Mononuclear cell (primary cell): ENCODE results near the gene ZNF618. TPM values are rescaled to one million over a fixed set of nuclear protein-coding genes. Genes with fewer than 3 reads are reported as not detected.

Source experiments
- H3K27me3 ChIP-seq: 2 replicates; pipeline ENCODE4 v1.6.0; 2011; ENCODE audit warnings: low read length, control low read depth; ENCODE audit not compliant: insufficient read depth
- H3K4me1 ChIP-seq: 2 replicates; pipeline ENCODE4 v1.5.1; 2011; ENCODE audit warnings: mild to moderate bottlenecking, low read length, control low read depth; ENCODE audit not compliant: insufficient read depth
- H3K4me3 ChIP-seq: 2 replicates; pipeline ENCODE4 v1.5.1; 2011; ENCODE audit warnings: mild to moderate bottlenecking, low read length, moderate library complexity
- H3K9me3 ChIP-seq: 2 replicates; pipeline ENCODE4 v1.5.1; 2011; ENCODE audit warnings: low read depth, mild to moderate bottlenecking, control low read depth, low read length
- total RNA-seq: library from RNA; depleted of rRNA; stranded (reverse); fragments of >200 nt; gene quantifications from one replicate; pipeline ENCODE4 v1.2.3, GENCODE V29; 2012

ZNF618 gene
- total RNA-seq, 1 donor = 0.94 TPM

DNA sequence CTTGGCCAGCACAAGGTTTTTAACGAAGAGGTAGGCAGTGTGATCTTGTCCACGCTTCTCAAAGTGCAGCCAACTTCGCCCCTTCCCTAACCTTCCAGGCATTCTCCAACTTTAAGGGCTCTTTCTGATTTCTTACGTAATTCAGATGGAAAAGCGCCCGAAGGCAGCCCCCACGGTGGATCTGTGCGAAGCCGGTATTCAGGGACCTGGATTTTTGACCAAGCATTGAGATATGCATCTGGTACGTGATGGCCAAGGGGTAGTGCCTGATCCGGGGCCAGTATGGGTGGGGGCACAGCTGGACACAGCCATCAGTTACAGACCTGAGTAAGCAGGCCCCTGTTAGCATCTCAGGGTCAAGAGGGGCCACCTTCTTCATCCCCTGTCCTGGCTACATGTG, 122.0 kb downstream of the ZNF618 start:
- Histone ChIP-seq H3K27me3 (no peaks in the 10 kb centered on the region), H3K4me3 (no peak overlapping the region), H3K4me1 (peaks cover 13% of the 10 kb centered on the region), H3K9me3 (no peaks in the 10 kb centered on the region)

DNA sequence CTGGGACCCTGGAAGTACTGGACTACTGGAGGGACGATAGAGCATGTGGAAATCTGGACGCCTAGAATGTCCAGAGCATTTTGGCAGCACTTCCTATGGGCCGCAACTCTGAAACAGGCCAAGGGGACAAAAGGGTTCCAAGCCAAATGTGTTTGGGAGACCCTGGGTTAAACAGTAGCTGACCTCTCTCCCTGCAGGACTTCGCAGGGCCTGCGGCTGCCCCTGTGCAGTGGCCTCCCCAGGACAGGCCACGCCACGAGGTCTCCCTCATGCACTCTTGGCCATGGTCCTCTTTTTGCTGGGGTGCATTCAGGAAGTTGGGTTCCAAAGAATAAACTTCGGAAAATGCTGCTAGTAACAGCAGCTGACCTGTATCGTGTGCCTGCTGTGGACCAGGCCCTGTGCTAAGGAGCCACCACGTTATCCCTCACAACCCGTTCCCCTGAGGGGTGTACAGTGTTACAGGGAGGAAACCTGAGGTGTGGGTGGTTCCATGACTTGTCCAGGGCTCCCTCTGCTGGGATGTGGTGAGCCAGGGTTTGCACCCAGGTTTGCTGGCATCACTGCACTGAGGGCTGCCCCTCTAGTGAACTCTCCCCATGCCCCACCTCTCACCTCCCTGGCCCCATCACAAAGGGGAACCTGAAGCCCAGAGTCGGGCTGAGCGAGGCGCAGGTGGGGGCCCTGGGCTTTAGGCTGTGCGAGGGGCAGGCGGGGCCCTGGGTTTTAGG, 122.6 kb downstream of the ZNF618 start:
- Histone ChIP-seq H3K9me3 (no peaks in the 10 kb centered on the region), H3K27me3 (no peaks in the 10 kb centered on the region), H3K4me3 (no peak overlapping the region), H3K4me1 (peaks cover 10% of the 10 kb centered on the region)

DNA sequence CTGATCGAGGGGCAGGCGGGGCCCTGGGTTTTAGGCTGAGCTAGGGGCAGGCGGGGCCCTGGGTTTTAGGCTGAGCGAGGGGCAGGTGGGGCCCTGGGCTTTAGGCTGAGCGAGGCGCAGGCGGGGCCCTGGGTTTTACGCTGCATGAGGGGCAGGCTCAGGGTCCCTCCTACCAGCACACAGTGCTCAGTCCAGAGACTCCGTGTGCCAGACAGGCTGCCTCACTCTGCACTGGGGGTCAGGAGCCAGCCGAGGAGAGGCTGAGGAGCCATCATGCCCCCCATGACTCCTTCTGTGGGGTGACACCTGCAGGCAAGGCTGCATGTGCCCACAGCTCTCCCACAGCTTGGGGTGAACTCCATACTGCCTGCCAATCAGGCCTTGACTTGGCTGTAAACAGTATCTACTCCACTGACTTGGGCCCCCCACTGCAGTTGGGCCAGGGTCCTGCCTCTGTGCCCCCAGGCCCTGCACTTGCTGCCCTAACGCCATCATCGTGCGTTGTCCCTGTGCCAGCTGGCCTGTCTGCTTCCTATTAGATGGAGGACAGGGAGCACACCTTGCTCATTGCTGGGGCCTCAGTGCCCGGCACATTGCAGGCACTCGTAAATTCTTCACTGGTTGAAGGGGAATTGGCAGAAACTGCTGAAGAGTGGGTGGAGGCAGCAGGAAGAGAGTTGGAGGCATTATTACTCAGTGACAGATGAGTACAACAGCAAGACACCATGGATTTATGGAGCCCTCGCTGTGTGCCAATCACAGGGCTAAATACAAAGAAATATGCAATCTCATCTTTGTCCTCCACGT, 123.3 kb downstream of the ZNF618 start:
- H3K4me3 ChIP-seq = no peak overlapping the region
- H3K27me3 ChIP-seq = no peaks in the 10 kb centered on the region
- peaks cover 10% of the 10 kb centered on the region for H3K4me1 ChIP-seq
- no peaks in the 10 kb centered on the region for H3K9me3 ChIP-seq

DNA sequence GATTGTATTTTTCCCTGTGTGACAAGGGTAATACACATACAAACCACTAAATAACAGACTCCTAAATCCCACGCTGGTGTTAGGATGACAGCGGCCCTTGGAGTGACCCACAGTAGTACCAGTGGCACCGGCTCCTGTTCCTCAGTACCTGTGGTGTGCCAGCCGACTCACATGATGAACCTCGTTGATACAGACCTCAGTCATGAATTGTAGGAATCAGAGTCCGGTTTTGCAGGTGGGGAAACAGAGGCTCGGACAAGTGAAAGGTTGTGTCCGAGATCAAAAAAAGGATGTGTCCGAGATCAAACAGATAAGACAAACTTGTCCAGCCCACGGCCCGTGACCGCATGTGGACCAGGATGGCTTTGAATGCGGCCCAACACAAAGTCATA, 124.0 kb downstream of the ZNF618 start:
- Histone ChIP-seq H3K4me3 (no peak overlapping the region), H3K9me3 (no peaks in the 10 kb centered on the region), H3K27me3 (no peaks in the 10 kb centered on the region), H3K4me1 (peaks cover 13% of the 10 kb centered on the region)

DNA sequence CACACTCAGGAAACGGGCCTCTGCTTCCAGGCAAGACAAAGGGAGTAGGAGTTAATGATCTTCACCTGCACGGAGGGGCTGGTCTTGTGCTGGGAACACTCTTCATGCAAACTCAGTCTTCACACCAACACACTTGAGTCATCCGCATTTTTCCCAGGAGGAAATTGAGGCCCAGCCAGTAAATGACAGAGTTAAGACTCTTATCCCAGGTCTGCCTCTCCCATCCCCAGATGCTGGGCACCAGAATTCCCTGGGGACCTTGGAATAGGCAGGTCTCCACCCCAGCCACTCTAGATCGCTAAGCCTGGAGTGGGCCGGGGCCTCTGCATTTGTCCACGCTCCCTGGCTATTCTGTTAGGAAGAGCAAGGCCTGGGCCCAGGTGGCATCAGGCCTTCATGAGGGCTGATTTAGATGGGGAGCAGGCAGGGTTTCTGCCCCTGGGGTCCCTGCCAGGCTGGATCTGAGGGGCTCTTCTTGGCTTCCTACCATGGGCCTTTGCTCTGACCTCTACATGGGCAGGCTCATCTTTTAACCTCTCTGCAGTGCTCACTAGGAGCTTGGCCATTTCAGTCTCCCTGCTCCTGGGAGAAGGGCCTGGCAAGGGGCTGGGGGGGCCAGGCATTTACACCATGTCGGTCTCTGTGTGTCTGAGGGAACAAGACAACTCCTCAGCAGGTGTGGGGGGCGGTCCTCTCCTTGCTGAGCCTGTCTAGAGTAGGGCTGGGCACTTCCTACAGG, 124.7 kb downstream of the ZNF618 start:
- peaks cover 13% of the 10 kb centered on the region for H3K4me1 ChIP-seq
- H3K9me3 ChIP-seq = no peaks in the 10 kb centered on the region
- no peak overlapping the region for H3K4me3 ChIP-seq
- no peaks in the 10 kb centered on the region for H3K27me3 ChIP-seq

DNA sequence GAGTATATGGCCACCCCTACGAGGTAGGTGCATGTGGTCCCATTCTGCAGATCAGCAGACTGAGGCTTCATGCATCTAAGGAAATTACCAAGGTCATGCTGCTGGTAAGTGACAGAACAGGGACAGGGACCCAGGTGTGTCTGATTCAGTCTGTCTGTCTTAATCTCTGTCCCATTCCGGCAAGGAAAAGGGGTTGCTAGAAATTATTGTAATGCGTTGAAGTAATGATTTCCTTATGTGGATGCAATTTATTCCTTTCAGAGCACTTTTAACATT, 125.2 kb downstream of the ZNF618 start:
- no peaks in the 10 kb centered on the region for H3K27me3 ChIP-seq
- H3K4me3 ChIP-seq = no peak overlapping the region
- peaks cover 13% of the 10 kb centered on the region for H3K4me1 ChIP-seq
- no peaks in the 10 kb centered on the region for H3K9me3 ChIP-seq

DNA sequence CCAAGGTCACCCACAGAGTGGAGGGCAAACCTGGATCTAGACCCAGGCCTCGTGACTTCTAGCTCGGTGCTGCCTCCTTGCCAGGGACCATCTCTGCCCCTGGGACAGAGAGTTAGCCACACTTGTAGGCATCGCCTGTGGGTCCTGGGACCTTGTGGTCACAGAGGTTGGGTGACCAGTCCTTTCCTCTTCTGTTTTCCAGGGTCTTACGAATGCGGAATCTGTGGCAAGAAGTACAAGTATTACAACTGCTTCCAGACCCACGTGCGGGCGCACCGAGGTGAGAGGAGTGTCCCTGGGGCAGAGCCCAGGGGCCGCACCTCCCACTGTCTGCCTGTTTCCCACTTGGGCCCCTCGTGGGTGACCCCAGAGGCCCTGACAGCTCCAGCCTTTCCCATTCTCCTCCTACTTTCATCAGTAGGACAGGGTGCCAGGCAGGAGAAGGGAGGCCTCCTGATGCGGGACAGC, 125.7 kb downstream of the ZNF618 start:
- peaks cover 13% of the 10 kb centered on the region for H3K4me1 ChIP-seq
- H3K9me3 ChIP-seq = no peaks in the 10 kb centered on the region
- H3K27me3 ChIP-seq = no peaks in the 10 kb centered on the region
- no peak overlapping the region for H3K4me3 ChIP-seq

DNA sequence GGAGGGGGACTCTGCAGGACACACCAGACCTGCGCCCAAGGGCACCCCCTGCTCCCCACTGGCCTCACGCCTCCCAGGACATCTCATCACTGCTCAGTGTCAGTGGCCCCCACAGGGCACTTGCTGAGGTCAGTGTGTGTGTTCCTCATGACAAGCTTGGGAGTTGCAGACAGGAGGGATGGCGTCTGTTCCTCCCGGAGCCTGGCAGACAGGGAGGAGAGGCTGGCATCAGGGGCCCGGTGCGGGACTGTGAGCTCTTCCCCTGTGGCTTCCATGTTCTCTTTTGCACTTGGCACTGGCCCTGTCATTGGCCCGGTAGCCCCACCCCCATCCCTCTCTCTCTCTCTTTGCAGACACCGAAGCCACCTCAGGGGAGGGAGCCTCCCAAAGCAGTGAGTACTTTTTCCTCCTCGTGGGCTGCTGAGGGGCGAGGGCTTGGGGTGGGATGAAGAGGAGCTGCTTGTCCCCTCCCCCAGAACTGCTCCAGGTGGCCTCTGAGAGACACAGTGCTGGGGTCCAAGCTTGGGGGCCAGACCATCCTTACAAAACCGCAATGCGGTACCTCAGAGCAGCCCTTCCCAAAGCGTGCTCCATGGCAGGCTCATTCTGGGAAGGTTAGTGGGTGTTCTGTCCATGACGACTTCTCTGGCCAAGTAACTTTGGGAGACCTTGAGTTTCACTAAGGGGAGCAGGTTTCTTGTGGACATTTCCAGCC, 126.3 kb downstream of the ZNF618 start:
- Histone ChIP-seq H3K9me3 (no peaks in the 10 kb centered on the region), H3K4me3 (no peak overlapping the region), H3K4me1 (peaks cover 13% of the 10 kb centered on the region)

DNA sequence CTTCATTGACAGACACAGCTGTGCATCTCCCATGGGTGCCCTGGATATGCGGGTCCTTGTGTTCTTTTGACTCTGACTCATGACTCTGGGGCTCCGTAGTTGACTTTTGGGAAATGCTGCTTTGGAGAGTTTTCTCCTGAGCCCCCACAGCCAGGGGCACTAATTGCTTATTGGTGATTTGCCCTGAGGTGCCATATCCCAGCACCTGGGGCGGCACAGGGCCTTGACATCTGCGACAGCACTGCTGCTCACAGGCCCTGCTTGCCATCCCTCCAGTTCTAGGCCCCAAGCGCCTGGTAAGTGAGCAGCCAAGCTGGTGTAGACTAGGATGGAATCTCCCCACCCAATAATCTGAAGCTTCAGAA, 126.9 kb downstream of the ZNF618 start:
- H3K27me3 ChIP-seq = no peaks in the 10 kb centered on the region
- H3K4me1 ChIP-seq = peaks cover 13% of the 10 kb centered on the region
- no peak overlapping the region for H3K4me3 ChIP-seq
- H3K9me3 ChIP-seq = no peaks in the 10 kb centered on the region

More for the DNA sequence above, 126.3 kb downstream of the ZNF618 start:
- no peaks in the 10 kb centered on the region for H3K27me3 ChIP-seq

DNA sequence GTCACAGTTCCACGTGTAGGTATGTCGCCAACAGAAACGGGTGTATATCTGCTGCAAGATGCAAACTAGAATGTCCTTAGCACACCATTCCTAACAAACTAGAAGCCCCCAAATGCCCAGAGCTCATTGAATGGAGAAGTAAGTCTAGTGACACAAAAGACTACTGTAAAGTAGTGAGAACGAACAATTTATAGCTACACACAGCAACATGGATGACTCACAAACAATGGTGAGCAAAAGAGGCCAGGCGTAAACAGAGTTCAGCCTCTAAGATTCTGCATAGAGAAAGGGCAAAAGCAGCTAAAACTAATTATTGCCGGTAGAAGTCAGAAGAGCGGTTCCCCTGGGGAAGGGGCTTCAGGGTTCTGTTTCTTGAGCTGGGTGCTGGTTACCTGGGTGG, 127.2 kb downstream of the ZNF618 start:
- H3K4me1 ChIP-seq = peaks cover 13% of the 10 kb centered on the region
- no peak overlapping the region for H3K4me3 ChIP-seq
- no peaks in the 10 kb centered on the region for H3K27me3 ChIP-seq
- no peaks in the 10 kb centered on the region for H3K9me3 ChIP-seq

DNA sequence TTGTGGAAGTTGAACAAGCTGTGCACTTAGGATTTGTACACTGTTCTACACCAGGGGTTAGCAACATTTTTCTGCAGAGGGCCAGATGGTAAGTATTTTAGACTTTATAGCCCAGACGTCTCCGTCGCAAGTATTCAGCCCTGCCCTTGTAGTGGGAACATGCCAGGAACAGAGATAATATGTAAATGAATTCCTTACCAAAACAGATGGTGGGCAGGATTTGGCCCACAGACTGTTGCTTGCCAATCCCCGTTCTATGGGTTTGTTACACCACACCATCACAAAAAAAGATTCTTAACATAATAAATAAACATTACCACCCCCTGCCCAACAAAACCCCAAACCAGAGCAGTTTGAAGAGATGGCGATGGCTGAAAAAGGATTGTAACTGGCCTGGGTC, 127.6 kb downstream of the ZNF618 start:
- Histone ChIP-seq H3K4me1 (peaks cover 13% of the 10 kb centered on the region), H3K9me3 (no peaks in the 10 kb centered on the region), H3K27me3 (no peaks in the 10 kb centered on the region), H3K4me3 (no peak overlapping the region)

DNA sequence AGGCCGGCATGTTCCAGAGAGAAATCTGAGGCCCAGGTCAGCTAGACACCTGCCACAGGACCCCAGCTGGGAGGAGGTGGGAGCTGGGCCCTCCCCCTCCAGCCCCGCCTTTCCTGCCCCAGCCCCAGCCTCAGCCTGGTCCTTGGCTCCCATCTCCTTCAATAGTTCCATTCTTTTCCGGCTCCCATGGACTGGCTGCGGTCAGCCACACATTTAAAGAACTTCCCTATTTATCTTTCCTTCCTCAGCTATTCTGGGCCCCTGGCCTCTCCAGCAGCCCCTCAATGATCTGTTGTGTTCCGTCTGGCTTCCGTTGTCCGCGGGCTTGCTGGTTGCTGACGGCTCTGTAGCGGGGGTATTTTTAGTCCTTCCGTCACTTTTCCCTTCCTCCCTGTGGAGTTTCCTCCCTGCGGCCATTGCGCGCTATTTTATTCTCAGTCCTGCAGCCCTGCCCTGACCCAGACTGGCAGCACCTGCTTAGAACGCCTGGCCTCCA, 128.2 kb downstream of the ZNF618 start:
- Histone ChIP-seq H3K4me1 (peaks cover 13% of the 10 kb centered on the region), H3K4me3 (no peak overlapping the region), H3K9me3 (no peaks in the 10 kb centered on the region), H3K27me3 (no peaks in the 10 kb centered on the region)

DNA sequence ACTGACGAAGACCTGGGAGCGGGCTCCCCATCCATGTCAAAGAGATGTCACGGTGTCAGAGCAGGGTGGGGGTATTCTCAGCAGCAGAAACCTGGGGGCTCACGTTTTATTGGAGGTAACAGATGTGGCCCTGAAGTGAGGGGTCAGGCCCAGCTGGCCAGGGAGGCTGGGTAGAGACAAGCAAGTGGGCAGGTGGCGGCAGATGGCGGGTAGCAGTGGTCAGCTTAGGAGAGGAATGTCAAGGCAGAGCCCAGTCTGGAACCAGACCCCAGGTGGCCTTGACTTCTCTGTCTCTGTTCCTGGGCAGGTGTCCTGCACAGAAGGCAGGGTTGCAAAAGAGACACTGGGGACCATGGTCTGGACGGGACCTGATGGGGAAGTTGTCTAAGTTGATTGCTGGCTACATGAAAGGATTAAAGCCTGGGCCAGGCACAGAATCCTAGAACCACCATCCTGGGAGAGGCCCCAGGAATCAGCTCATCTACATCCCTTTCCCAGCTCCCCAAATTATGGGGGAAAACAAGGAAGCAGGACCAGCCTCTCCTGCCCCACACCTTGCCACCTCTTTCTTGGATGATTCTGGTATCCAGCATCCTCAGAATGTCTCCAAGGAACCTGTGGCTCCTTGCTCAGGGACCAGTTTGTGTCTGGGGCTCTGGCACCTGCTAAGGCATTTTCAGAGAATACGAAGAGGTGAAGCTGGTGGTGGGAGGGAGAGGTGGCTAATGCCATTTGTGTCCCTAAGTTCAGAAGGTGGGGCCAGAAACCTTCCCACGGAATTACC, 129.5 kb downstream of the ZNF618 start:
- Histone ChIP-seq H3K4me1 (peaks cover 13% of the 10 kb centered on the region), H3K27me3 (no peaks in the 10 kb centered on the region), H3K9me3 (no peaks in the 10 kb centered on the region), H3K4me3 (no peak overlapping the region)

DNA sequence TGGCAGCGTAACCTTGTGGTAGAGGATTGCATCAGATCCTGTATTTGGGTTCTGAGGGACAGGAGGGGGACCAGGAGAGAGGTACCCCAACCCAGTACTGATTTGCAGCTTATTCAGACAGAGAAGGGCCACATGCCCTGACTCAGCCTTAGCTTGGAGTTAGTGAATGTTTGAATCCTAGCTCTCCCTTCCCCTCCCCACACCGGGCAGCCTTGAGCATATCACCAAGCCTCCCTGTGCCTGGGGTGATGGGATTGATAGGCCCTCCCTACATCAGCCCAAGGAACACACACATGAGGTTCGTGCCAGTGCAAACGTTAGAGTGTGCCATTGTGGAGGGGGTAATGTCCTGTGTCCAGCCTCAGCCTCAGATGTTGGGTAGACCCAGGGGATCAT, 130.0 kb downstream of the ZNF618 start:
- peaks cover 13% of the 10 kb centered on the region for H3K4me1 ChIP-seq
- no peaks in the 10 kb centered on the region for H3K9me3 ChIP-seq
- no peak overlapping the region for H3K4me3 ChIP-seq
- H3K27me3 ChIP-seq = no peaks in the 10 kb centered on the region
